Hepatocyte (in vitro differentiated cells): ENCODE results near the gene COA8. TPM values are rescaled to one million over a fixed set of nuclear protein-coding genes. Genes with fewer than 3 reads are reported as not detected.
A peak's percentile ranks its signal among the peaks of the same experiment; 100 is the strongest.

Experiments
- DNase-seq: peaks from one replicate; pipeline ENCODE4 v3.0.0-alpha.2; 2016; ENCODE audit warnings: low spot score
- H2AFZ ChIP-seq: fragments of 200-600 bp; sonication (generic); 2 replicates; pipeline ENCODE4 v1.6.0; 2016; ENCODE audit warnings: antibody characterized with exemption, mild to moderate bottlenecking
- H3K27ac ChIP-seq: fragments of 200-600 bp; sonication (generic); 2 replicates; pipeline ENCODE4 v1.5.1; 2016; ENCODE audit warnings: mild to moderate bottlenecking
- H3K27me3 ChIP-seq: fragments of 200-600 bp; sonication (generic); 2 replicates; pipeline ENCODE4 v1.6.1; 2016
- H3K36me3 ChIP-seq: fragments of 200-600 bp; sonication (generic); replicated peaks from 2 replicates; pipeline ENCODE4 v1.5.1; 2016; ENCODE audit warnings: low read depth; ENCODE audit not compliant: insufficient read depth
- H3K4me1 ChIP-seq: fragments of 200-600 bp; sonication (generic); 2 replicates; pipeline ENCODE4 v1.5.1; 2016; ENCODE audit warnings: mild to moderate bottlenecking, moderate library complexity; ENCODE audit not compliant: insufficient read depth
- H3K4me2 ChIP-seq: fragments of 200-600 bp; sonication (generic); 2 replicates; pipeline ENCODE4 v1.6.0; 2016
- H3K4me3 ChIP-seq: fragments of 200-600 bp; sonication (generic); 2 replicates; pipeline ENCODE4 v1.5.1; 2016; ENCODE audit warnings: mild to moderate bottlenecking
- H3K79me2 ChIP-seq: fragments of 200-600 bp; sonication (generic); 2 replicates; pipeline ENCODE4 v1.6.0; 2017; ENCODE audit warnings: mild to moderate bottlenecking
- H3K9me2 ChIP-seq: fragments of 200-600 bp; sonication (generic); replicated peaks from 2 replicates; pipeline ENCODE4 v1.6.0; 2017; ENCODE audit warnings: mild to moderate bottlenecking; ENCODE audit not compliant: insufficient read depth
- H3K9me3 ChIP-seq: fragments of 200-600 bp; sonication (generic); 2 replicates; pipeline ENCODE4 v1.5.1; 2016; ENCODE audit warnings: low read depth, mild to moderate bottlenecking
- H4K20me1 ChIP-seq: fragments of 200-600 bp; sonication (generic); 2 replicates; pipeline ENCODE4 v1.6.0; 2016; ENCODE audit warnings: mild to moderate bottlenecking; ENCODE audit not compliant: insufficient read depth, poor library complexity, severe bottlenecking
- CTCF ChIP-seq: fragments of 200-600 bp; sonication (generic); IDR thresholded peaks from 2 replicates; pipeline ENCODE4 v1.5.1; 2016; ENCODE audit warnings: antibody characterized with exemption, mild to moderate bottlenecking; ENCODE audit not compliant: poor library complexity
- EZH2 ChIP-seq: fragments of 200-600 bp; sonication (generic); IDR thresholded peaks from 2 replicates; pipeline ENCODE4 v1.6.1; 2016; ENCODE audit warnings: antibody characterized with exemption, mild to moderate bottlenecking, borderline replicate concordance
- EZH2phosphoT487 ChIP-seq: fragments of 200-600 bp; sonication (generic); IDR thresholded peaks from one replicate; pipeline ENCODE4 v1.6.1; 2018; ENCODE audit warnings: antibody characterized with exemption, mild to moderate bottlenecking, low read depth, moderate library complexity; ENCODE audit not compliant: unreplicated experiment, severe bottlenecking
- WGBS: methylation state at CpG from one replicate; pipeline ENCODE4 v1.1.6; 2016; ENCODE audit warnings: low lambda C conversion rate; ENCODE audit errors: missing lambda C conversion rate; 5-methylcytosine and 5-hydroxymethylcytosine counted together
- polyA plus RNA-seq: library from polyadenylated mRNA; unstranded; fragments of >200 nt; fragmentation: Nextera tagmentation; extraction: Ambion mirVana; gene quantifications from 2 replicates; pipeline ENCODE4 v1.2.1, GENCODE V29; 2016
- total RNA-seq: library from RNA; depleted of rRNA; stranded (reverse); fragments of >200 nt; gene quantifications from 2 replicates; pipeline ENCODE4 v1.2.3, GENCODE V29; 2014

The COA8 gene
- total and polyA plus RNA-seq, 2 experiments from 2014 or later = 58.7 to 68.2 TPM

GRCh38 chr14:103546652-103547454 lies 15.9 kb upstream of the COA8 start:
- no peaks in the 10 kb centered on the region for H4K20me1 ChIP-seq
- H3K4me3 ChIP-seq = no peak overlapping the region
- no peaks in the 10 kb centered on the region for H3K27me3 ChIP-seq
- DNase-seq = peak; percentile 77
- no peaks in the 10 kb centered on the region for H3K79me2 ChIP-seq
- no peak overlapping the region for H2AFZ ChIP-seq
- no peak overlapping the region for H3K4me2 ChIP-seq
- H3K27ac ChIP-seq = no peak overlapping the region
- peaks cover 14% of the 10 kb centered on the region for H3K4me1 ChIP-seq
- no peaks in the 10 kb centered on the region for H3K36me3 ChIP-seq
- 25% methylated on average over 21 of the region's 21 CpGs for WGBS
- no peaks in the 10 kb centered on the region for H3K9me3 ChIP-seq
- H3K9me2 ChIP-seq = no peaks in the 10 kb centered on the region
- TF ChIP-seq EZH2phosphoT487 = no peak
- peak; percentile 99 for TF ChIP-seq CTCF
- no peak for TF ChIP-seq EZH2

- DNase-seq = no peak
- no peaks in the 10 kb centered on the region for H3K9me2 ChIP-seq
- H4K20me1 ChIP-seq = no peaks in the 10 kb centered on the region
- 89% methylated on average over 11 of the region's 11 CpGs for WGBS
- H3K4me1 ChIP-seq = peaks cover 8% of the 10 kb centered on the region
- H3K9me3 ChIP-seq = no peaks in the 10 kb centered on the region
- H3K4me2 ChIP-seq = no peak overlapping the region
- H3K79me2 ChIP-seq = no peaks in the 10 kb centered on the region
- no peak overlapping the region for H2AFZ ChIP-seq
- no peak overlapping the region for H3K4me3 ChIP-seq
- H3K27ac ChIP-seq = no peak overlapping the region
- no peaks in the 10 kb centered on the region for H3K36me3 ChIP-seq
- no peak for TF ChIP-seq EZH2
- TF ChIP-seq CTCF = no peak
- no peak for TF ChIP-seq EZH2phosphoT487
- no peaks in the 10 kb centered on the region for H3K27me3 ChIP-seq
Observed at GRCh38 chr14:103547455-103547940, 15.3 kb upstream of the COA8 start.

- H3K9me2 ChIP-seq = no peaks in the 10 kb centered on the region
- TF ChIP-seq CTCF (no peak), EZH2 (no peak), EZH2phosphoT487 (no peak)
- H4K20me1 ChIP-seq = no peaks in the 10 kb centered on the region
- no peak overlapping the region for H3K4me2 ChIP-seq
- no peak overlapping the region for H2AFZ ChIP-seq
- no peak overlapping the region for H3K4me3 ChIP-seq
- no peak overlapping the region for H3K27ac ChIP-seq
- no peaks in the 10 kb centered on the region for H3K79me2 ChIP-seq
- H3K27me3 ChIP-seq = no peaks in the 10 kb centered on the region
- H3K36me3 ChIP-seq = no peaks in the 10 kb centered on the region
- H3K9me3 ChIP-seq = no peaks in the 10 kb centered on the region
- no peak for DNase-seq
- 87% methylated on average over 17 of the region's 18 CpGs for WGBS
- H3K4me1 ChIP-seq = peaks cover 4% of the 10 kb centered on the region
Observed at GRCh38 chr14:103547941-103548462, 14.8 kb upstream of the COA8 start.
